DLD1 (cell line): ENCODE data around the gene ALCAM.

Experiments
- in situ Hi-C: cut with HindIII; loops from 2 replicates; pipeline ENCODE4 v1.10.0; 2017; ENCODE audit warnings: low sequenced_read_pairs

The ALCAM gene

GRCh38 chr3:105518806-105519418, 152.2 kb downstream of the ALCAM start:
- in situ Hi-C loops, result loop anchor here (25.0 kb wide), 1 partner anchor 607 kb away; no protein-coding TSS in a partner anchor

DNA sequence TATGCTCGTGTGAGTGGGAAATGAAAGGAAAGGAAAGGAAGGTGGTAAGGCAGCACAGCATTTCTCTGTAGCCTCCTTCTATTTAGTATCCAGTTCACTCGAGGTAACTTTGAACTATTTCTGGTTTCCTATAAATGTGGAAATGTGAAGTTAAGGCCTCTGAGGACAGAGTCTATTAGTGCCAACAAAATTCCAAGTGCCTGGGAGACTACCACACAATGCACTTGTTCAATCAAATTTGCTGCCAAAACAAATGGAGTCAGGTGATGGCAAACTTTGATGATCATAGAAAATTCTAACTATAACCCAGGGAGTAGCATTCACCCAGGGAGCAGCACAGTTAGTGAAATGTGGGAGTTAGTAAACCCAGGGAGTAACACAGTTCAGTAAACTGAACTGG, 155.1 kb downstream of the ALCAM start:
- in situ Hi-C loops, result loop anchor here (25.0 kb wide), 1 partner anchor 609 kb away; no protein-coding TSS in a partner anchor

DNA sequence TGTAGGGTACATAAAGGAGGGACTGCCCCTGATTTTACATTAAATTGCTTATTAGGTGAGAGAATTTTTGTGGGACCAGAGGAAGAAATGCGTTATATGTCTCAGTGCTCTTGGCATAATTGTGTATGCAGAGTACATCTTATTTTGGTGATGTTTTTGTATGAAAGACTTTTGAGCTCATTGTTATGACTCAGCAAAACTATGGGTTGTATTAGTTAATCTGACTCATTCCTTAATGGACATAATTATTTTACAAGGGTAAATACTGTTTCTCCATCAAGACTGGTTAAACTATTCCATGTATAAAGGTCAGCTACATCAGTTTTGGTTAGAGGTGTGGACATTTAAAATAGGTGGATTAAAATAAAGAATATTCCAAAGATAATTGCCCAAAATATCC, 156.8 kb downstream of the ALCAM start:
- in situ Hi-C loops, result loop anchor here (25.0 kb wide), 1 partner anchor 611 kb away; no protein-coding TSS in a partner anchor

DNA sequence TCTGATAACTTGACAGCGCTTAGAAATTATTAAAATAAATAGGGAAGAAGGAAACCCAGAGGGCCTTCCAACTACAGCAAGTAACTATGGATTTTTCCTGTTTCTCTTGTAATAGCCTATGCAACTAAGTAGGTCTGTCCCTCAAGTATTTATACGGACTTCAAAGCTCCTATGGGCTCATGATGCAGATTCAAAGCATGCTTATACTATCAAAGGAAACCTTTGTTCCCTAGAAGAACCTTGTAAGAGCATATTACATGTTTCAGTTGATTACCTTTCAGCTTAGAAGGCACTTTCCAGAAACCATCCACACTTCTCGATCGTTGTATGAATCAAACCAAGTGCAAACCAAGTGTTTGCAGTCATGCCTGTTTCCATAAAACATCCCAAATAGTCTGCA, 158.8 kb downstream of the ALCAM start:
- in situ Hi-C loops, result no loop called here

- in situ Hi-C loops, result no loop called here
Measured at GRCh38 chr3:105526360-105527111, 159.8 kb downstream of the ALCAM start.

- in situ Hi-C loops, result no loop called here
Measured at GRCh38 chr3:105527535-105527934, 160.8 kb downstream of the ALCAM start.

GRCh38 chr3:105527949-105528348, 161.2 kb downstream of the ALCAM start:
- in situ Hi-C loops, result no loop called here

DNA sequence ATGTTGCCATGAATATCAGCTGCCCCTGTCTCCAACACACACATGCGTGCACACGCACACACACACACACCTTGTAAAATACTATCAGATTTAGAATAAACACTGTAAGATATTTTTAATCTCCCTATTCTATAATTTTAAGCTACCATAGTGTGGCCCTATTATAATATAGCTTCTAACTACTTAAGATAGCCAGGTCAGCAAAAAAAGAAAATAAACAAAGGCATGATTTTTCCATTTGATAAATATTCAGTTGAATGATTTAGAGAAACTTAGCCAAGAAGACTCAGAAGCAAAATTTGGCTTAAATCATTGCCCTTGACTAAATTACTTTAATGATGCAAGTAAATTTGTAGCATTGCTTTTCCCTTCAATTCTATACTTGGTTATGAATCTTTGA, 162.2 kb downstream of the ALCAM start:
- in situ Hi-C loops, result no loop called here

GRCh38 chr3:105529456-105529855, 162.7 kb downstream of the ALCAM start:
- in situ Hi-C loops, result no loop called here

DNA sequence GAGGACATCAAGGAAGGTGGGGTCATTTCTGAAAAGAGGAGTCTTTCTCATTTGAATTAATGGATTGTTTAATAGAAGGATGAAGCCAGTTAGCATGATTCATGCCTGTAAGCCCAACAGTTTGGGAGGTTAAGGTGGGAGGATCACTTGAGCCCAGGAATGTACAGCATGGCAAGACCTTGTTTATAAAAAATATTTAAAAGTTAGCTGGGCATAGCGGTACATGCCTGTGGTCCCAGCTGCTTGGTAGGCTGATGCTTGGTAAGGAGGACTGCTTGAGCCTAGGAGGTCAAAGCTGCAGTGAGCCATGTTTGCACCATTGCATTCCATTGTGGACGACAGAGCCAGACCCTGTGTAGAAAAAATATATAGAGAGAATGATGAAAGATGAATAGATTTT, 165.5 kb downstream of the ALCAM start:
- in situ Hi-C loops, result no loop called here

GRCh38 chr3:105533960-105534359, 167.3 kb downstream of the ALCAM start:
- in situ Hi-C loops, result no loop called here

DNA sequence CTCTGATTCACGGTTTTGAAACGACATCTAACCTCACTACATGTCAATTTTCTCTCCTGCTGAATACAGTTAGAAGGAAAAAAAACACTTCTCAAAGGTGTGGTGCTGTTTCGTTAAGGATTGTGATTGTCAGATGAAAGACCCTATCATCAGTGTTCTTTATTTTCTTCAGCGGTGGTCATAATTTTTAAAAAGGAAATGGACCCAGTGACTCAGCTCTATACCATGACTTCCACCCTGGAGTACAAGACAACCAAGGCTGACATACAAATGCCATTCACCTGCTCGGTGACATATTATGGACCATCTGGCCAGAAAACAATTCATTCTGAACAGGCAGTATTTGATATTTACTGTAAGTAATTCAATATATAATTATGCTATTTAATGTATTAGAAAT, 167.8 kb downstream of the ALCAM start:
- in situ Hi-C loops, result no loop called here

- in situ Hi-C loops, result no loop called here
Measured at GRCh38 chr3:105537371-105538080, 170.8 kb downstream of the ALCAM start.

DNA sequence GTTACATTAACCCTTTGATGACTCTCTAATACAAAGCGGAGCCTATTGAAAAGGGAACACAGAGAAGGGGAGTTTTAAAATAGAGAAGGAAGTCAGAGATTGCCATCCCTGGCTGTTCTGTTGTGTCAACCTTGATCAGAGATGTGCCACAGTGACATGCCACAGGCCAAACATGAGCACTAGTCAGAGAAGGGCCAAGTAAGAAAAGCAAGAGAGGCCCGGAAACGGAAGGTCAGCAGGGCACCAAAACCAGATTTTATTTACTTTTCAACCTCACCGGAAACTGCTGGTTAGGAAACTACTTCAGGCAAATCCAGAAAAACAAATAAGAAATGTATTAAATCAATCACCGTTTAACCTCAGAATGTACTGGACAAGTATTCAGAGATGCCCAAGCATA, 171.8 kb downstream of the ALCAM start:
- in situ Hi-C loops, result no loop called here

DNA sequence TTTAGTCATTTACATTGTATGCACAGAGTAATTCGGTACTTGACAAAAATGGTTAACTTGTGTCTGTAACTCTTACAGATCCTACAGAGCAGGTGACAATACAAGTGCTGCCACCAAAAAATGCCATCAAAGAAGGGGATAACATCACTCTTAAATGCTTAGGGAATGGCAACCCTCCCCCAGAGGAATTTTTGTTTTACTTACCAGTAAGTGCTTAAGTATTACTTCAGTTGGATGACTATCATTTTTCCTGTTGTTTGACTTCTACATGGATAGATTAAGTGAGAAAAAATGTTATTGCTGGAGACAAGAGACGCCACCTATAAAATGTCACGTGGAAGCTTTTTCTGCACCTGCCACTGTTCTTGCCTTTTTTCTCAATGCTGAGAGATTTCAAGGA, 173.2 kb downstream of the ALCAM start:
- in situ Hi-C loops, result no loop called here

DNA sequence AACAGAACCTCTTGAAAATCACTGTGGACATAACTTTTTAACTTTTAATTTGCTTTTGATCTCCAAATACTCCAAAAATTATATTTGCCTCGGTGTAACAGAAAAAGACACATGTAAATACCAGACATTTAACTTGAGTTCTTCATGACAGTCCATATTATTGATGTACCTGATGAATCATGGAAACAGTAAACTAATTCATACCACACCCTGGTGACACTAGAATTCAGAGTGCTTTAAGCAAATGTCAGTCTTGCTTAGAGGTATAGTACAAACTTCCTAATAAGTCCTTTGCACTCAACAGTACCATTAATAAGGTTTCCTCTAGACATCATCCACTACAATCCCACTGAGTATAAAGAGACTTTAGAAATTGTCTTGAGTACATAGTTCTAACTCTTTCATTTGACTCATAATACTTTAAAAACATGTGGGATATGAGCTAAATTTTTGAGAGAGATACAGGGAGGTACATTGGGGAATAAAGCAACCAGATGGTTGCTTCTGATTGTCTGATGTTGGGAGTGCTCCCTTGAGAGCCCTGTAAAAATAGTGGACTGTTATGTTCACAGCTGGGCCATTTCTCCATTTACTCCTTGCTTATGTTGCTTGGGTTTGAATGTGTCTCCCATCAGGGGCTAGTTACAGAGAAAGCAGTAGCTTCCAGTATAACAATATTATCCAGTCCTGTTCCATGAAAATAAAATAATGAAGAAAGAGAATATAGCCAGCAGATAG, 175.7 kb downstream of the ALCAM start:
- in situ Hi-C loops, result no loop called here

- in situ Hi-C loops, result no loop called here
Measured at GRCh38 chr3:105545051-105545450, 178.3 kb downstream of the ALCAM start.

DNA sequence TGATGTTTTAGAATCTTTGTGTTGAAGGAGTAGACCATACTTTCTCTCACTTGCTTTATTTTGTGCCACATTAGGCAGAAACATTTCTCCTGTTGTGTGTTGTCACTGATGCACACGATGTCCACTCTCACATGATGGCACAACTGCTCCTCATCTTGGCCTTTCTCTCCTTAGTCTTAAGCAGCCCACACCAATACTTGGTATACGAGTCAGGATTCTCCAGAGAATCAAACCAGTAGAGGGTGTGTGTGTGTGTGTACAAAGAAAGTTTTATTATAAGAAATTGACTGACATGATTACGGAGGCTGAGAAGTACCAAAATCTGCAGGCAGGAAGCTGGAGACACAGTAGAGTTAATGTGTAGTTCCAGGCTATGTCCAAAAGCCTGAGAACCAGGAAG, 187.1 kb downstream of the ALCAM start:
- in situ Hi-C loops, result no loop called here

DNA sequence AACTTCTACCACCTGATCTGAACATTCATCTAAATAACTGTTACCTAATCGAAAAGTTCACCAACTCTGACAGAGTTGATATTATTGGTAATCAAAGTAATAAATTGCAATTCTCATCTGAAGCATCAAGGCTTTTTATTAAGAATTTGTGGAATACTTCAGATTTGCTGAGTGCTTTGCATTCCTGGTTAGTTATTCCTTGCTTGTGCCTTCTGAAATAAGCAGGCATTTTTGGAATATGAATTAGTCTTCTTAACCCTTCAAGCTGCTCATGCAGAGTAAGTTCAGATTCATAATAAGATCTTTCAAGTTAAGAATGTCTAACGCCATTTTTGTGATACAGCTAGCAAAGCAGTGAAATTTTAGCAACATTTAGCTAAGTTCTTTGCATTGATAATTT, 188.5 kb downstream of the ALCAM start:
- in situ Hi-C loops, result no loop called here

GRCh38 chr3:105559856-105560255, 193.1 kb downstream of the ALCAM start:
- in situ Hi-C loops, result no loop called here

DNA sequence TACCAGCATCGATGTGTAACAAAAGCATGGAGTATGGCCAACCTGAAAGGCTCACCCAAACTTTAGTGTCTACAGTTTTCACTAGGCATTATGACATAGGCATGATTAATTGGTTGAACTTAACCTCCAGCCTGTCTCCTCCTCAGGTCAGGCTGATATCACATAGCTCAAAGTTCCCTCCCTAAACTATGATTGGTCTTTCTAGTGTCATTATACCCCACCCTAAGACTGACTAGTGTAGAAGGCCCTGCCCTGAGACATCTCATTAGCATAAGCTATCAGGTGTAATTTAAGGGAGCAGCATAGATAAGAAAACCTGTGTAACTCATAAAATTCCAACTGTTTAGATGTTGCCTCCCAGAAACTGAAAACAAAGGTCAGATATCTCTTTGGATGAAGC, 195.2 kb downstream of the ALCAM start:
- in situ Hi-C loops, result no loop called here
